Measurements from ENCODE around the gene IL10.

The IL10 gene

GRCh38 chr1:206736878-206737728 lies 35.2 kb downstream of the IL10 start:
- Histone ChIP-seq H3K4me2 (peak overlapping the region; percentile 3 to 84 (median 19); a peak in 13 of 22 replicates), H3K27ac (peak overlapping the region in 8 of 11 experiments; percentile 7 to 35 (median 14); a peak in 9 of 22 replicates), H3K4me1 (peaks cover 62 to 99% (median 74%) of the 10 kb centered on the region in 10 experiments), H3K9me3 (replicated peaks in 1 of 11) (no peaks in the 10 kb centered on the region), H3K4me3 (no peak overlapping the region), H3K36me3 (peaks cover 15 to 92% (median 65%) of the 10 kb centered on the region in 11 experiments), H4K20me1 (peaks cover 0 to 60% (median 36%) of the 10 kb centered on the region in 11 experiments; a peak in 20 of 22 replicates), H3K9ac (peak overlapping the region in 4 of 11 experiments; percentile 7 to 40 (median 26); a peak in 6 of 22 replicates), H3K27me3 (no peaks in the 10 kb centered on the region)
- no peak for TF ChIP-seq Cebpa-rat (IDR thresholded peaks at IDR 0.05)

DNA sequence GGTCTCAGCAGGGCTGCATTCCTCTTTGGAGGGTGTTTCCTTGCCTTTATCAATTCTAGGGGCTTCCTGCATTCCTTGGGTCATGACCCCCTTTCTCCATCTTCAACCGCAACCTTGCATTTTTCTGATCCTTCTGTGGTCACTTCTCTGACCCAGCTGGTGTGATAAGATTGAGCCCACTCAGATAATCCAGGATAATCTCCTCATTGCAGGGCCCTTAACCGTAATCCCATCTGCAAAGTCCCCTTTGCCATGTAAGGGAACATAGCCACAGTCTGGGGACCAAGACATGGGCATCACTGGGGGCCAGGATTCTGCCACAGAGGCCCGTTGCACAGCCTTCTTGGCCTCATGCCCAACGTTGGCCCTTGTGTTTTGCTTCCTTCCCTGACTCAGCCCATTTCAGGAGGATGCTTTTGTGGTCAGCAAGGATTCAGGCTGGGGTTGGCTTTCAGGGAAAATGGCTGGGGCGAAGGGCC lies 36.7 kb downstream of the IL10 start:
- H3K9ac ChIP-seq: peak overlapping the region in 2 of 11 experiments; percentile 8 to 28; a peak in 1 of 22 replicates
- TF ChIP-seq Cebpa-rat (IDR thresholded peaks at IDR 0.05): no peak
- H3K4me1 ChIP-seq: peaks cover 72 to 99% (median 84%) of the 10 kb centered on the region in 10 experiments
- H3K27ac ChIP-seq: peak overlapping the region in 3 of 11 experiments; percentile 1 to 34 (median 22); a peak in 2 of 22 replicates
- H3K4me2 ChIP-seq: peak overlapping the region; percentile 13 to 84 (median 33); a peak in 18 of 22 replicates
- no peaks in the 10 kb centered on the region for H3K27me3 ChIP-seq
- no peaks in the 10 kb centered on the region for H3K9me3 ChIP-seq (replicated peaks in 1 of 11)
- peaks cover 0 to 75% (median 50%) of the 10 kb centered on the region in 11 experiments; a peak in 20 of 22 replicates for H4K20me1 ChIP-seq
- H3K36me3 ChIP-seq: peaks cover 30 to 97% (median 79%) of the 10 kb centered on the region in 11 experiments
- H3K4me3 ChIP-seq: no peak overlapping the region

- Histone ChIP-seq H3K36me3 (peaks cover 40 to 98% (median 86%) of the 10 kb centered on the region in 11 experiments), H3K4me1 (peaks cover 82 to 99% (median 91%) of the 10 kb centered on the region in 10 experiments), H3K4me3 (no peak overlapping the region), H3K27me3 (no peaks in the 10 kb centered on the region), H3K4me2 (peak overlapping the region; percentile 19 to 84 (median 33); a peak in 19 of 22 replicates), H3K9ac (peak overlapping the region in 1 of 11 experiments; percentile 10; a peak in 2 of 22 replicates), H3K9me3 (replicated peaks in 1 of 11) (no peaks in the 10 kb centered on the region), H4K20me1 (peaks cover 5 to 85% (median 60%) of the 10 kb centered on the region in 11 experiments; a peak in 21 of 22 replicates), H3K27ac (peak overlapping the region in 4 of 11 experiments; percentile 1 to 34 (median 27); a peak in 2 of 22 replicates)
- no peak for TF ChIP-seq Cebpa-rat (IDR thresholded peaks at IDR 0.05)
Observed at GRCh38 chr1:206734499-206735142, 37.7 kb downstream of the IL10 start.

- peaks cover 21 to 90% (median 76%) of the 10 kb centered on the region in 11 experiments; a peak in 21 of 22 replicates for H4K20me1 ChIP-seq
- H3K27me3 ChIP-seq: no peaks in the 10 kb centered on the region
- peaks cover 49 to 98% (median 94%) of the 10 kb centered on the region in 11 experiments for H3K36me3 ChIP-seq
- peak overlapping the region in 1 of 11 experiments; percentile 7; a peak in 2 of 22 replicates for H3K9ac ChIP-seq
- H3K4me3 ChIP-seq: no peak overlapping the region
- peaks cover 82 to 99% (median 91%) of the 10 kb centered on the region in 10 experiments for H3K4me1 ChIP-seq
- H3K4me2 ChIP-seq: peak overlapping the region in 5 of 11 experiments; percentile 19 to 57 (median 45); a peak in 8 of 22 replicates
- H3K27ac ChIP-seq: 0 out of 22 replicates have a peak overlapping the region, but pooled peaks of 1 of the 11 experiments have one; percentile 16
- no peak for TF ChIP-seq Cebpa-rat (IDR thresholded peaks at IDR 0.05)
- no peaks in the 10 kb centered on the region for H3K9me3 ChIP-seq (replicated peaks in 1 of 11)
Observed at GRCh38 chr1:206732992-206733391, 39.3 kb downstream of the IL10 start.

DNA sequence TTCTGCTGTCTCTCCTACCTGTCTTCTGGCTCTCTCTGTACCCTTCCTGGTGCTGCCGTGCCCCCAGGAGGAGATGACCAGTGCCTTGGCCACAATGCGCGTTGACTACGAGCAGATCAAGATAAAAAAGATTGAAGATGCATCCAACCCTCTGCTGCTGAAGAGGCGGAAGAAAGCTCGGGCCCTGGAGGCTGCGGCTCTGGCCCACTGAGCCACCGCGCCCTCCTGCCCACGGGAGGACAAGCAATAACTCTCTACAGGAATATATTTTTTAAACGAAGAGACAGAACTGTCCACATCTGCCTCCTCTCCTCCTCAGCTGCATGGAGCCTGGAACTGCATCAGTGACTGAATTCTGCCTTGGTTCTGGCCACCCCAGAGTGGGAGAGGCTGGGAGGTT lies 39.8 kb downstream of the IL10 start:
- H3K4me2 ChIP-seq: peak overlapping the region in 5 of 11 experiments; percentile 19 to 57 (median 45); a peak in 7 of 22 replicates
- H3K36me3 ChIP-seq: peaks cover 49 to 98% (median 90%) of the 10 kb centered on the region in 11 experiments
- peak overlapping the region in 6 of 11 experiments; percentile 4 to 15 (median 10); a peak in 3 of 22 replicates for H3K9ac ChIP-seq
- no peak for TF ChIP-seq Cebpa-rat (IDR thresholded peaks at IDR 0.05)
- peak overlapping the region in 3 of 11 experiments; percentile 16 to 34 (median 17); a peak in 1 of 22 replicates for H3K27ac ChIP-seq
- H3K9me3 ChIP-seq (replicated peaks in 1 of 11): no peaks in the 10 kb centered on the region
- peaks cover 26 to 92% (median 79%) of the 10 kb centered on the region in 11 experiments; a peak in 21 of 22 replicates for H4K20me1 ChIP-seq
- H3K4me1 ChIP-seq: peaks cover 82 to 99% (median 91%) of the 10 kb centered on the region in 10 experiments
- no peak overlapping the region for H3K4me3 ChIP-seq
- H3K27me3 ChIP-seq: no peaks in the 10 kb centered on the region

DNA sequence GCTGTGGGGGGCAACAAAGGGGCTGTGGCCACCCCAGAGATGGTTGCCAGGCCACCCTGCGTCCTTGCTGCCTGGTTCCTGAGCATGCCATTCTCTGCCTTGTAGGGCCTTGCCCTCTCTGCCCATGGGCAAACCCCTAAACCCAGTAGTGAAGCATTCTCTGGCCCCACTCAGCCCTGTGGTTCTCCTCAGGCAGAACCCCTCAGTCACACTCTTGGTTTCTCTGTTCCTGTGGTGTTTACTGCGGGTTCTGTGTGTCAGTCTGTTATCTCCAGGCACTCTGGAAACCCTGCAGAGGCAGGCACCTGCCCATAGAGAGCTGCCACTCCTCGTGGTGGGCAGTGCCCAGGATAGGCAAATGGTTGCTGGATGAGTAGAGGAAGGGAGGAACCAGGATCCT lies 42.8 kb downstream of the IL10 start:
- Histone ChIP-seq H3K27me3 (no peaks in the 10 kb centered on the region), H3K4me3 (no peak overlapping the region), H3K9me3 (replicated peaks in 1 of 11) (no peaks in the 10 kb centered on the region), H3K4me1 (peaks cover 82 to 99% (median 91%) of the 10 kb centered on the region in 10 experiments), H3K27ac (peak overlapping the region in 7 of 11 experiments; percentile 2 to 51 (median 30); a peak in 6 of 22 replicates), H3K9ac (peak overlapping the region in 5 of 11 experiments; percentile 8 to 59 (median 18); a peak in 2 of 22 replicates), H3K36me3 (peaks cover 49 to 79% (median 63%) of the 10 kb centered on the region in 11 experiments), H3K4me2 (peak overlapping the region in 9 of 11 experiments; percentile 15 to 79 (median 45); a peak in 11 of 22 replicates), H4K20me1 (peaks cover 56 to 98% (median 96%) of the 10 kb centered on the region in 11 experiments)
- no peak for TF ChIP-seq Cebpa-rat (IDR thresholded peaks at IDR 0.05)

GRCh38 chr1:206729050-206729449 lies 43.2 kb downstream of the IL10 start:
- Histone ChIP-seq H3K27ac (peak overlapping the region in 8 of 11 experiments; percentile 14 to 51 (median 42); a peak in 9 of 22 replicates), H3K36me3 (peaks cover 49 to 75% (median 61%) of the 10 kb centered on the region in 11 experiments), H3K4me3 (no peak overlapping the region), H4K20me1 (peaks cover 60 to 98% (median 96%) of the 10 kb centered on the region in 11 experiments), H3K27me3 (no peaks in the 10 kb centered on the region), H3K9me3 (replicated peaks in 1 of 11) (no peaks in the 10 kb centered on the region), H3K4me2 (peak overlapping the region in 10 of 11 experiments; percentile 45 to 81 (median 70); a peak in 14 of 22 replicates), H3K9ac (peak overlapping the region in 4 of 11 experiments; percentile 27 to 59 (median 48); a peak in 5 of 22 replicates), H3K4me1 (peaks cover 82 to 99% (median 91%) of the 10 kb centered on the region in 10 experiments)
- no peak for TF ChIP-seq Cebpa-rat (IDR thresholded peaks at IDR 0.05)

DNA sequence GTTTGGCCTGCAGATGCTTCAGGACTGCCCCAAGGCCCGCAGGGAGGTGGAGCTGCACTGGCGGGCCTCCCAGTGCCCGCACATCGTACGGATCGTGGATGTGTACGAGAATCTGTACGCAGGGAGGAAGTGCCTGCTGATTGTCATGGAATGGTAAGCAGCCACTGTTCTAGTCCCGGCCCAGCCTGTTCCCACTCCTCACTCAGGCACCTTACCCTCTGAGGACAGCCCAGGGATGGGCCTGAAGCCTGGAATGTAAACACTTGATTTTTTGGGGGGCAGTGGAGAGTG lies 43.7 kb downstream of the IL10 start:
- H3K27ac ChIP-seq: peak overlapping the region in 8 of 11 experiments; percentile 14 to 51 (median 42); a peak in 10 of 22 replicates

More for the DNA sequence above, 43.7 kb downstream of the IL10 start:
- no peak for TF ChIP-seq Cebpa-rat (IDR thresholded peaks at IDR 0.05)
- Histone ChIP-seq H3K27me3 (no peaks in the 10 kb centered on the region), H3K9me3 (replicated peaks in 1 of 11) (no peaks in the 10 kb centered on the region), H3K4me2 (peak overlapping the region in 10 of 11 experiments; percentile 45 to 81 (median 70); a peak in 18 of 22 replicates), H3K4me3 (no peak overlapping the region), H4K20me1 (peaks cover 64 to 98% (median 96%) of the 10 kb centered on the region in 11 experiments), H3K9ac (peak overlapping the region in 5 of 11 experiments; percentile 27 to 59 (median 42); a peak in 8 of 22 replicates), H3K4me1 (peaks cover 82 to 99% (median 92%) of the 10 kb centered on the region in 10 experiments), H3K36me3 (peaks cover 45 to 74% (median 58%) of the 10 kb centered on the region in 11 experiments)
